PC-9 (cell line): ENCODE measurements around the gene MAPKAP1. TPM values are rescaled to one million over a fixed set of nuclear protein-coding genes. Genes with fewer than 3 reads are reported as not detected.

ENCODE experiments used
- BruUV-seq: library from RNA; stranded (reverse); fragments of 400-500 nt; replicated peaks from 2 replicates; lab custom pipeline; 2021; lab: Mats Ljungman, UMichigan
- CTCF ChIA-PET: fragments of 300-600 bp; sonication (Branson Sonifier 250); formaldehyde crosslinking; loops from one replicate; lab custom pipeline; 2022; ENCODE audit warnings: antibody characterized with exemption; lab: Charles Lee
- POLR2A ChIA-PET: fragments of 300-600 bp; sonication (Branson Sonifier 250); formaldehyde crosslinking; loops from one replicate; lab custom pipeline; 2022; ENCODE audit warnings: antibody characterized with exemption; ENCODE audit not compliant: unreplicated experiment; lab: Charles Lee
- DNase-seq, 2 experiments: peaks; one replicate each; pipeline versions ENCODE4 v3.0.0 to v3.0.0-alpha.2; 2015 to 2022; ENCODE audit warnings: mixed read lengths in 1 of 2
- H2AFZ ChIP-seq: fragments of 200-600 bp; sonication (generic); 2 replicates; pipeline ENCODE4 v1.8.1; 2017; ENCODE audit warnings: antibody characterized with exemption
- H3F3A ChIP-seq: fragments of 200-600 bp; sonication (generic); 2 replicates; pipeline ENCODE4 v1.8.1; 2017; ENCODE audit warnings: antibody characterized with exemption, mild to moderate bottlenecking, low read depth; ENCODE audit not compliant: insufficient read depth
- H3K27ac ChIP-seq: fragments of 200-600 bp; sonication (generic); 2 replicates; pipeline ENCODE4 v1.6.1; 2016; ENCODE audit warnings: mixed run types
- H3K27me3 ChIP-seq: fragments of 200-600 bp; sonication (generic); 2 replicates; pipeline ENCODE4 v1.6.1; 2016; ENCODE audit warnings: low read depth, mixed run types; ENCODE audit not compliant: insufficient read depth
- H3K36me3 ChIP-seq: fragments of 200-600 bp; sonication (generic); 2 replicates; pipeline ENCODE4 v1.6.1; 2016; ENCODE audit warnings: low read depth, mixed run types
- H3K4me1 ChIP-seq: fragments of 200-600 bp; sonication (generic); replicated peaks from 2 replicates; pipeline ENCODE4 v1.6.1; 2016; ENCODE audit warnings: mixed run types; ENCODE audit not compliant: insufficient read depth
- H3K4me2 ChIP-seq: fragments of 200-600 bp; sonication (generic); 2 replicates; pipeline ENCODE4 v1.6.1; 2017; ENCODE audit warnings: mixed run types
- H3K4me3 ChIP-seq: fragments of 200-600 bp; sonication (generic); 2 replicates; pipeline ENCODE4 v1.6.1; 2016; ENCODE audit warnings: mixed run types
- H3K79me2 ChIP-seq: fragments of 200-600 bp; sonication (generic); 2 replicates; pipeline ENCODE4 v1.6.1; 2017; ENCODE audit warnings: low read depth, mixed run types
- H3K9me2 ChIP-seq: fragments of 200-600 bp; sonication (generic); 2 replicates; pipeline ENCODE4 v1.8.1; 2017; ENCODE audit warnings: mild to moderate bottlenecking; ENCODE audit not compliant: insufficient read depth
- H3K9me3 ChIP-seq: fragments of 200-600 bp; sonication (generic); 2 replicates; pipeline ENCODE4 v1.8.1; 2016; ENCODE audit warnings: low read depth; ENCODE audit not compliant: insufficient read depth
- H4K20me1 ChIP-seq: fragments of 200-600 bp; sonication (generic); 2 replicates; pipeline ENCODE4 v1.8.1; 2017; ENCODE audit not compliant: insufficient read depth
- EZH2 ChIP-seq: fragments of 200-600 bp; sonication (generic); IDR thresholded peaks from 2 replicates; pipeline ENCODE4 v1.8.0; 2017; ENCODE audit warnings: antibody characterized with exemption, low read depth
- intact Hi-C: fragments of 100-400 bp; cut with micrococcal nuclease; formaldehyde crosslinking; loops from one replicate; pipeline ENCODE4 v1.10.0; 2022; ENCODE audit not compliant: unreplicated experiment
- total RNA-seq: library from RNA; stranded (reverse); gene quantifications from 2 replicates; pipeline ENCODE4 v1.2.3, GENCODE V29; 2021
- TF ChIP-seq, protein P1 (sequence below): fragments of 200-600 bp; sonication (generic); conservative IDR thresholded peaks from 2 replicates; pipeline ENCODE4 v1.6.1; 2017; ENCODE audit warnings: mixed run types, antibody characterized with exemption, mild to moderate bottlenecking, moderate library complexity

Gene MAPKAP1
- total RNA-seq, 1 experiment from 2014 or later: 115 TPM

DNA sequence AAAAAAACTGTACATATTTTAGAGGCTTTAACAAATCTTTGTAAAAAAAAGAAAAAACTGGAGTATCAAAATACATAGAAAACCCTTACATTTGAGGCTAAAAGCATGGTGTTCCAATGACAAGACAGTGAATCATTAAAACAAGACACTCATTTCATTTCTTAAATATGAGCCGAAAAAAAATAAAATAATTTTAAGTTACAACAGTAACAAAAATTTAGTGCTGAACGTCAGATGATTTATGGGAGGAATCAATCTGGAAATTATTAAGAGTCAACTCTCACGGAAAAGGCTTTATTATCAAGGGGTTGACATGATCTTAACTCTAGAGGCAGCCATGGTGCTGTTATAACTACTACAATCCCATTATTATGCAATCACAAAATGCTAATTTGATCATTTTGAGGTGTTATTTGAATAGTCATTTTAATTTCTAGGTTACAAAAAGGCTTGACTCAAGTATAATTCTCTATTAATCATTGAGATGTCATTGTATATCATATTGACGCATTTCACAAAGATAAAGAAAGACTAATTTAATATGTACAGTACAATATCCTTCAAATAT lies 51.9 kb downstream of the MAPKAP1 start:
- no peaks in the 10 kb centered on the region for H4K20me1 ChIP-seq
- no peak overlapping the region for H3K27ac ChIP-seq
- H3K4me1 ChIP-seq: peaks cover 13% of the 10 kb centered on the region
- H3F3A ChIP-seq: peaks cover 13% of the 10 kb centered on the region
- BruUV-seq: no TSS peak
- H3K27me3 ChIP-seq: no peaks in the 10 kb centered on the region
- H3K9me2 ChIP-seq: no peaks in the 10 kb centered on the region
- intact Hi-C loops: no loop called here
- DNase-seq: no peak
- no peaks in the 10 kb centered on the region for H3K9me3 ChIP-seq
- no peak for TF ChIP-seq EZH2
- TF ChIP-seq, protein P1, sequence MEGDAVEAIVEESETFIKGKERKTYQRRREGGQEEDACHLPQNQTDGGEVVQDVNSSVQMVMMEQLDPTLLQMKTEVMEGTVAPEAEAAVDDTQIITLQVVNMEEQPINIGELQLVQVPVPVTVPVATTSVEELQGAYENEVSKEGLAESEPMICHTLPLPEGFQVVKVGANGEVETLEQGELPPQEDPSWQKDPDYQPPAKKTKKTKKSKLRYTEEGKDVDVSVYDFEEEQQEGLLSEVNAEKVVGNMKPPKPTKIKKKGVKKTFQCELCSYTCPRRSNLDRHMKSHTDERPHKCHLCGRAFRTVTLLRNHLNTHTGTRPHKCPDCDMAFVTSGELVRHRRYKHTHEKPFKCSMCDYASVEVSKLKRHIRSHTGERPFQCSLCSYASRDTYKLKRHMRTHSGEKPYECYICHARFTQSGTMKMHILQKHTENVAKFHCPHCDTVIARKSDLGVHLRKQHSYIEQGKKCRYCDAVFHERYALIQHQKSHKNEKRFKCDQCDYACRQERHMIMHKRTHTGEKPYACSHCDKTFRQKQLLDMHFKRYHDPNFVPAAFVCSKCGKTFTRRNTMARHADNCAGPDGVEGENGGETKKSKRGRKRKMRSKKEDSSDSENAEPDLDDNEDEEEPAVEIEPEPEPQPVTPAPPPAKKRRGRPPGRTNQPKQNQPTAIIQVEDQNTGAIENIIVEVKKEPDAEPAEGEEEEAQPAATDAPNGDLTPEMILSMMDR: no peak
- POLR2A ChIA-PET: no interaction called here
- H3K4me3 ChIP-seq: no peak overlapping the region
- peaks cover 18% of the 10 kb centered on the region; the same call in 1 of the 2 replicates for H3K79me2 ChIP-seq
- no peak overlapping the region for H3K4me2 ChIP-seq
- 0 out of 2 replicates have a peak, but pooled peaks cover 4% of the 10 kb centered on the region for H3K36me3 ChIP-seq
- CTCF ChIA-PET: no interaction called here
- no peak overlapping the region for H2AFZ ChIP-seq

GRCh38 chr9:125654121-125654520 lies 52.9 kb downstream of the MAPKAP1 start:
- peaks cover 18% of the 10 kb centered on the region; the same call in 1 of the 2 replicates for H3K79me2 ChIP-seq
- no peak overlapping the region for H3K27ac ChIP-seq
- H3K4me3 ChIP-seq: no peak overlapping the region
- no peak overlapping the region for H3K4me2 ChIP-seq
- no peaks in the 10 kb centered on the region for H3K9me2 ChIP-seq
- TF ChIP-seq, protein P1: no peak
- no peak for TF ChIP-seq EZH2
- no peaks in the 10 kb centered on the region for H3K27me3 ChIP-seq
- peaks cover 22% of the 10 kb centered on the region for H3K4me1 ChIP-seq
- no peak for DNase-seq
- 0 out of 2 replicates have a peak, but pooled peaks cover 4% of the 10 kb centered on the region for H3K36me3 ChIP-seq
- BruUV-seq: no TSS peak
- no peaks in the 10 kb centered on the region for H3K9me3 ChIP-seq
- no peak overlapping the region for H2AFZ ChIP-seq
- H4K20me1 ChIP-seq: no peaks in the 10 kb centered on the region
- peaks cover 21% of the 10 kb centered on the region for H3F3A ChIP-seq
- ChIA-PET CTCF (interaction anchor here (0.6 kb wide), 1 partner anchor 648 kb away, joined by 3 read pairs; no protein-coding TSS in a partner anchor), POLR2A (no interaction called here)
- intact Hi-C loops: no loop called here

- no peak for DNase-seq
- no peak overlapping the region for H3K27ac ChIP-seq
- TF ChIP-seq, protein P1: no peak
- no peak for TF ChIP-seq EZH2
- no peaks in the 10 kb centered on the region for H3K9me2 ChIP-seq
- intact Hi-C loops: no loop called here
- BruUV-seq: no TSS peak
- H3K27me3 ChIP-seq: no peaks in the 10 kb centered on the region
- 0 out of 2 replicates have a peak, but pooled peaks cover 4% of the 10 kb centered on the region for H3K36me3 ChIP-seq
- H2AFZ ChIP-seq: no peak overlapping the region
- H3K4me1 ChIP-seq: peaks cover 27% of the 10 kb centered on the region
- no peak overlapping the region for H3K4me3 ChIP-seq
- no peaks in the 10 kb centered on the region for H4K20me1 ChIP-seq
- H3F3A ChIP-seq: peaks cover 21% of the 10 kb centered on the region
- POLR2A ChIA-PET: interaction anchor here (0.5 kb wide), 1 partner anchor 25 kb away, joined by 9 read pairs; no protein-coding TSS in a partner anchor
- no peak overlapping the region for H3K4me2 ChIP-seq
- H3K9me3 ChIP-seq: no peaks in the 10 kb centered on the region
- CTCF ChIA-PET: no interaction called here
- H3K79me2 ChIP-seq: peaks cover 23% of the 10 kb centered on the region; the same call in 1 of the 2 replicates
Measured at GRCh38 chr9:125653325-125653724, 53.7 kb downstream of the MAPKAP1 start.
